Keratinocyte (primary cell): ENCODE results near the gene TRAP1. TPM values are rescaled to one million over a fixed set of nuclear protein-coding genes. Genes with fewer than 3 reads are reported as not detected.

Experiments
- DNase-seq: peaks from one replicate; pipeline ENCODE4 v3.0.0-alpha.2; 2011; ENCODE audit warnings: low read depth, missing footprints, low spot score
- FAIRE-seq: peaks from 2 replicates; lab custom pipeline; 2011; peaks lifted over from hg19 to GRCh38; lab: Jason Lieb, UNC
- H2AFZ ChIP-seq: 2 replicates; pipeline ENCODE4 v1.6.0; 2012; ENCODE audit warnings: low read length, control low read depth, inconsistent platforms; ENCODE audit not compliant: control insufficient read depth
- H3K27ac ChIP-seq: 2 replicates; pipeline ENCODE4 v1.5.1; 2011; ENCODE audit warnings: low read length; ENCODE audit not compliant: control insufficient read depth, insufficient read depth
- H3K27me3 ChIP-seq: 3 replicates; pipeline ENCODE4 v1.6.0; 2011; ENCODE audit warnings: low read length; ENCODE audit not compliant: control insufficient read depth, insufficient read depth; ENCODE audit errors: extremely low read depth
- H3K36me3 ChIP-seq, 2 experiments: 2 replicates in 1 of 2; 3 replicates in 1 of 2; pipeline ENCODE4 v1.5.1; 2011; ENCODE audit warnings: low read length in 2 of 2, mild to moderate bottlenecking in 1 of 2; ENCODE audit not compliant: control insufficient read depth in 2 of 2, insufficient read depth in 2 of 2; ENCODE audit errors: extremely low read depth in 1 of 2
- H3K4me1 ChIP-seq: 3 replicates; pipeline ENCODE4 v1.5.1; 2011; ENCODE audit warnings: low read length; ENCODE audit not compliant: control insufficient read depth, insufficient read depth; ENCODE audit errors: extremely low read depth
- H3K4me2 ChIP-seq: 3 replicates; pipeline ENCODE4 v1.6.0; 2011; ENCODE audit warnings: low read depth, low read length; ENCODE audit not compliant: control insufficient read depth, insufficient read depth; ENCODE audit errors: extremely low read depth
- H3K4me3 ChIP-seq, 3 experiments: fragments of 200-600 bp in 1 of 3; sonication (generic) in 1 of 3; 2 replicates in 2 of 3; 3 replicates in 1 of 3; pipeline ENCODE4 v1.5.1; 2011 to 2016; ENCODE audit warnings: low read length in 3 of 3, mild to moderate bottlenecking in 3 of 3, control low read depth in 2 of 3, inconsistent platforms in 1 of 3, low read depth in 1 of 3, mixed read lengths in 1 of 3, mixed run types in 1 of 3, moderate library complexity in 1 of 3; ENCODE audit not compliant: control insufficient read depth in 2 of 3, insufficient read depth in 2 of 3; ENCODE audit errors: extremely low read depth in 1 of 3
- H3K79me2 ChIP-seq: 2 replicates; pipeline ENCODE4 v1.6.0; 2012; ENCODE audit warnings: low read length; ENCODE audit not compliant: control insufficient read depth, insufficient read depth
- H3K9ac ChIP-seq: 3 replicates; pipeline ENCODE4 v1.6.0; 2011; ENCODE audit warnings: low read length; ENCODE audit not compliant: control insufficient read depth, insufficient read depth; ENCODE audit errors: extremely low read depth
- H3K9me1 ChIP-seq: 3 replicates; pipeline ENCODE4 v1.6.0; 2011; ENCODE audit warnings: low read length; ENCODE audit not compliant: control insufficient read depth, insufficient read depth; ENCODE audit errors: extremely low read depth
- H3K9me3 ChIP-seq: 2 replicates; pipeline ENCODE4 v1.5.1; 2012; ENCODE audit warnings: low read depth, low read length; ENCODE audit not compliant: control insufficient read depth
- H4K20me1 ChIP-seq: 3 replicates; pipeline ENCODE4 v1.6.0; 2011; ENCODE audit warnings: low read length; ENCODE audit not compliant: control insufficient read depth, insufficient read depth; ENCODE audit errors: extremely low read depth
- CTCF ChIP-seq, 3 experiments: IDR thresholded peaks in 1 of 3; conservative IDR thresholded peaks in 1 of 3; optimal IDR thresholded peaks in 1 of 3; 2 replicates in 2 of 3; 3 replicates in 1 of 3; pipeline versions ENCODE3 to v1.5.1; 2011; ENCODE audit warnings: low read length in 3 of 3, mild to moderate bottlenecking in 3 of 3, moderate library complexity in 2 of 3, control low read depth in 1 of 3, inconsistent platforms in 1 of 3; ENCODE audit not compliant: insufficient read depth in 2 of 3; ENCODE audit errors: extremely low read depth in 1 of 3
- EZH2 ChIP-seq: IDR thresholded peaks from one replicate; pipeline ENCODE4 v1.6.1; 2012; ENCODE audit warnings: inconsistent platforms, mild to moderate bottlenecking, low read length, moderate library complexity
- dilution Hi-C: fragments of 300-500 bp; cut with MboI; formaldehyde crosslinking; loops from one replicate; pipeline ENCODE4 v1.7.0; 2020; ENCODE audit warnings: low sequenced_read_pairs; ENCODE audit not compliant: extremely low pct_ligation_motif_present
- polyA plus RNA-seq, 5 experiments: library from polyadenylated mRNA; depleted of rRNA in 3 of 5; stranded (reverse) in 3 of 5; stranded (forward) in 1 of 5; unstranded in 1 of 5; fragments of >200 nt; gene quantifications; 1 replicate in 1 of 5; 2 replicates in 3 of 5; 3 replicates in 1 of 5; pipeline versions ENCODE4 v1.2.1 to v1.2.3, GENCODE V29; 2011 to 2012; ENCODE audit warnings: missing spikeins in 2 of 5, low read depth in 1 of 5, low replicate concordance in 1 of 5

The TRAP1 gene
- polyA plus RNA-seq, 1 donor (not counting 4 experiments of a cell fraction or from before 2014, with no cell fraction given) = 106 TPM

- H4K20me1 ChIP-seq = no peaks in the 10 kb centered on the region
- H3K27me3 ChIP-seq = no peaks in the 10 kb centered on the region
- H3K4me2 ChIP-seq = no peak overlapping the region
- no peak overlapping the region for H3K4me3 ChIP-seq
- no peaks in the 10 kb centered on the region for H3K4me1 ChIP-seq
- dilution Hi-C loops = no loop called here
- no peaks in the 10 kb centered on the region for H3K9me1 ChIP-seq
- FAIRE-seq (no peak), DNase-seq (no peak)
- no peak for TF ChIP-seq EZH2
- TF ChIP-seq CTCF (optimal IDR thresholded peaks at IDR 0.05 in 1 of 3, IDR thresholded peaks at IDR 0.05 in 1 of 3, conservative IDR thresholded peaks at IDR 0.05 in 1 of 3; ENCODE audit: extremely low read depth in 1 of 3, insufficient read depth in 2 of 3, low read length in 3 of 3) = no peak
- no peaks in the 10 kb centered on the region for H3K79me2 ChIP-seq
- H3K9me3 ChIP-seq = no peaks in the 10 kb centered on the region
- H3K27ac ChIP-seq = no peak overlapping the region
- peaks cover 27 to 33% of the 10 kb centered on the region in 2 experiments for H3K36me3 ChIP-seq
- H2AFZ ChIP-seq = no peak overlapping the region
- no peak overlapping the region for H3K9ac ChIP-seq
Measured at GRCh38 chr16:3745751-3746355, 28.5 kb upstream of the TRAP1 start.

- Histone ChIP-seq H3K79me2 (no peaks in the 10 kb centered on the region), H3K9me1 (no peaks in the 10 kb centered on the region), H3K27me3 (no peaks in the 10 kb centered on the region), H3K4me2 (no peak overlapping the region), H3K9ac (no peak overlapping the region), H3K4me3 (no peak overlapping the region), H2AFZ (no peak overlapping the region), H3K27ac (no peak overlapping the region), H3K36me3 (peaks cover 36 to 43% of the 10 kb centered on the region in 2 experiments), H3K4me1 (no peaks in the 10 kb centered on the region), H4K20me1 (no peaks in the 10 kb centered on the region), H3K9me3 (no peaks in the 10 kb centered on the region)
- dilution Hi-C loops = no loop called here
- DNase-seq (no peak), FAIRE-seq (no peak)
- TF ChIP-seq EZH2 (no peak), CTCF (optimal IDR thresholded peaks at IDR 0.05 in 1 of 3, IDR thresholded peaks at IDR 0.05 in 1 of 3, conservative IDR thresholded peaks at IDR 0.05 in 1 of 3; ENCODE audit: extremely low read depth in 1 of 3, insufficient read depth in 2 of 3, low read length in 3 of 3) (no peak)
Measured at GRCh38 chr16:3744018-3744417, 26.7 kb upstream of the TRAP1 start.
